ENCODE measurements around the gene SMAD6. TPM values are rescaled to one million over a fixed set of nuclear protein-coding genes. Genes with fewer than 3 reads are reported as not detected.

SMAD6 gene
- total RNA-seq, 1 donor: 31.8 TPM

DNA sequence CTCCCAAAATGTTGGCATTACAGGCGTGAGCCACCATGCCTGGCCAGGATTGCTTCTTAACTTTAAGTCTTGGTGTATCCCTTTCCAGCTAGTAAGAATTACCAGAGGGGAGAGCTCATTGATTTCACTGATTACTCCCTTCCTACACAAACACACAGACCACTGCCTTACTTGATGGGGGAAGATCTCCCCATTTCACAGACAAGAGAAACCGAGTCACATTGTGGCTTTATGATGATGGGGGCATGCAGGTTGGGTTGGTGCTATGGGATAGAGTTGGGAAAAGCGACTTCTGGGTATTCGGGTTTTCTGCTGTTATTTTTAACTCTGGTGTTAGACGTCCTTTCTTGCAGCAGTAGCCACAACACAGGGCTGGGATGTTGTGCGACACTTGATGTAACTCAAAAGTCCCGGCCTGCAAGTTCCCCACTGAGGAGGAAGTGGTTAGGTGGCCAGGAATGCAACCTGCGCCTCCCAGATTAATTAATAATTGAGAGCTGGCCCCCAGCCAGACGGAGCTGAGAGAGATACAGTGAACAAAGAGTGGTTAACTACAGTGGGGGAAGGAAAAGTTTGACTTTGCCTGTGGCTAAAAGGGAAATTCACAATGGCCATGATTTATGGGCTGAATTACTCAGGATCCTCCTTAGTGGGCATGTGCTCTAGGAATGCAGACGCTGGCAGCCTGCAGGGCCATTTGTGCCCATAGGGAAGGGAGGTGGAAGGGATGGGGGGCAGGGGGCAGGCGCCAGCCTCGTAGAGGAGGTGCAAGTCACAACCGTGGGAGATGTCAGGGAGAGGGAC lies 63.6 kb downstream of the SMAD6 start:
- TF ChIP-seq, protein P1, sequence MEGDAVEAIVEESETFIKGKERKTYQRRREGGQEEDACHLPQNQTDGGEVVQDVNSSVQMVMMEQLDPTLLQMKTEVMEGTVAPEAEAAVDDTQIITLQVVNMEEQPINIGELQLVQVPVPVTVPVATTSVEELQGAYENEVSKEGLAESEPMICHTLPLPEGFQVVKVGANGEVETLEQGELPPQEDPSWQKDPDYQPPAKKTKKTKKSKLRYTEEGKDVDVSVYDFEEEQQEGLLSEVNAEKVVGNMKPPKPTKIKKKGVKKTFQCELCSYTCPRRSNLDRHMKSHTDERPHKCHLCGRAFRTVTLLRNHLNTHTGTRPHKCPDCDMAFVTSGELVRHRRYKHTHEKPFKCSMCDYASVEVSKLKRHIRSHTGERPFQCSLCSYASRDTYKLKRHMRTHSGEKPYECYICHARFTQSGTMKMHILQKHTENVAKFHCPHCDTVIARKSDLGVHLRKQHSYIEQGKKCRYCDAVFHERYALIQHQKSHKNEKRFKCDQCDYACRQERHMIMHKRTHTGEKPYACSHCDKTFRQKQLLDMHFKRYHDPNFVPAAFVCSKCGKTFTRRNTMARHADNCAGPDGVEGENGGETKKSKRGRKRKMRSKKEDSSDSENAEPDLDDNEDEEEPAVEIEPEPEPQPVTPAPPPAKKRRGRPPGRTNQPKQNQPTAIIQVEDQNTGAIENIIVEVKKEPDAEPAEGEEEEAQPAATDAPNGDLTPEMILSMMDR (IDR thresholded peaks at IDR 0.05; ENCODE audit: extremely low read depth, low read depth, low read length): no peak

DNA sequence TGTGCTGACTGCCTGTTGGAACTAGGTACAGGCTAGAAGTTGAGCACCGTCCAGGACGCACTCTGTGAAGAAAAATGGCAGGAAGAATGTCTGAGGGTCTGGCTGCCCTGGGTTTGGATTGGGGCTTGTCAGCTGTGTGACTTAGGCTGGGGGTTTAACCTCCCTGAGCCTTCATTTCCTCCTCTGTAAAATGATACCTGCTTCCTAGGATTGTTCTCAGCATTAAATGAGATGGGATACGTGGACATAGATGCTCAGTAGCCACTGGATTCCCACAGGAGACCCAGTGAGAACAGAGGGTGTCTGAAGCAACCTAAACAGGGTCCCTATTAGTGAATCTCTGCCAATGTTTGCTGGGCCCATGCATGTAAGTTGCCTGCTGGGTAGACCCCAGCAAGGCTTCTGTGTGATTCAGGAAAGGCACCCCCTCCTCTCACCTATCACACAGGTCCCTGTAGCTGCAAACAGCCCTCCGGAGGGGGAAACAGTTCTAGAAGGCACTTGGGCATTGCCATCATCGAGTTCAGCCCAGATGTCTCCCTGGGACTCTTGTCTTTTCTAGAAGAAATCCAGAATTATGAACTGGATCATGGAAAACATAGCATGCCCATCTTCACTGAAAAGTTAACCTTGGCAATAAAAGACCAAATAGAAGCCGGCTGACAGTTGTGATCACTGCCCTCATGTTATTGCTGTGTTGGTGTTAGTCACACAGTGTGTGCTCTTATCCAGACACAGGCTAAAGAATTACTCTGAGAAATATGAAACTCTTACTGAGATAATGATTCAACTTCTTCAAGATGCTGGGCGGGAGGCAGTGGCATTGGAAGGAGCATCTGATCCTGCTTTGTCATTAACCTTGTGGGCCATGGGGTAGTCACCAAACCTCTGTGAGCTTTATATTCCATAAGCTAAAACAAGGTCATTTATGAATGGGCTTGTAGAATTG lies 64.5 kb downstream of the SMAD6 start:
- Histone ChIP-seq H2AFZ (ENCODE audit: low read length) (no peak overlapping the region), H3K27me3 (ENCODE audit: insufficient read depth, low read length) (no peaks in the 10 kb centered on the region), H3K79me2 (ENCODE audit: insufficient read depth, low read length) (peaks cover 90% of the 10 kb centered on the region), H3K27ac (ENCODE audit: low read depth, low read length) (peak overlapping the region; percentile 70), H3K4me1 (ENCODE audit: insufficient read depth, low read length) (peaks cover 60% of the 10 kb centered on the region), H4K20me1 (ENCODE audit: insufficient read depth, low read length) (peaks cover 68% of the 10 kb centered on the region), H3K36me3 (ENCODE audit: insufficient read depth, low read length) (peaks cover 5% of the 10 kb centered on the region), H3K4me2 (ENCODE audit: insufficient read depth, low read length) (peak overlapping the region; percentile 2), H3K9me3 (ENCODE audit: low read depth, low read length) (no peaks in the 10 kb centered on the region), H3K4me3 (ENCODE audit: insufficient read depth, low read length) (no peak overlapping the region)
- TF ChIP-seq, protein P1 (IDR thresholded peaks at IDR 0.05; ENCODE audit: extremely low read depth, low read depth, low read length): no peak
- peak; percentile 97 for DNase-seq (ENCODE audit: insufficient read length, low spot score, missing footprints)

More for the DNA sequence above, 63.6 kb downstream of the SMAD6 start:
- peaks cover 89% of the 10 kb centered on the region for H3K79me2 ChIP-seq (ENCODE audit: insufficient read depth, low read length)
- peak overlapping the region; percentile 34 for H3K4me2 ChIP-seq (ENCODE audit: insufficient read depth, low read length)
- H3K27ac ChIP-seq (ENCODE audit: low read depth, low read length): peak overlapping the region; percentile 14
- no peak overlapping the region for H3K4me3 ChIP-seq (ENCODE audit: insufficient read depth, low read length)
- no peaks in the 10 kb centered on the region for H3K9me3 ChIP-seq (ENCODE audit: low read depth, low read length)
- H4K20me1 ChIP-seq (ENCODE audit: insufficient read depth, low read length): peaks cover 75% of the 10 kb centered on the region
- no peaks in the 10 kb centered on the region for H3K27me3 ChIP-seq (ENCODE audit: insufficient read depth, low read length)
- H2AFZ ChIP-seq (ENCODE audit: low read length): no peak overlapping the region
- peaks cover 5% of the 10 kb centered on the region for H3K36me3 ChIP-seq (ENCODE audit: insufficient read depth, low read length)
- peaks cover 63% of the 10 kb centered on the region for H3K4me1 ChIP-seq (ENCODE audit: insufficient read depth, low read length)
- DNase-seq (ENCODE audit: insufficient read length, low spot score, missing footprints): peak; percentile 73

DNA sequence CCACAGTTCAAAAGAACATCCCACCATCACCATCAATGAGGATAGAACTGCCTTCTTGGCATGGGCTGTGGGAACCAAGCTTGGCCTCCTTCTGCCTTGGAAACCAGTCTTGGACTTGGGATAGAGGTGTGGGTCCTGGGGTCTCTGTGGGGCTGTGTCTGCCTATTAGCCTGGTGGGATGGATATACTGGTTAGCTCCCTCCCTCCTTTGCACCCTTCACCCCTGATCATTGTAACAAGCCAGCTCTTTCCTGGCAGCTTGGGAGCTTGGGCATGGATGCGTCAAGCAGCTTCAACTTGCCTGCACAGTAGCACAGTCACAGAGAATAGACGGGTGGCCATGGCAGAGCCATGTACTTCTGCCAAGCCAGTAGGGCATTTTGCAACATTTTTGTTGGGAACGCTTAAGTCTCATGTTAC lies 65.2 kb downstream of the SMAD6 start:
- peaks cover 53% of the 10 kb centered on the region for H3K4me1 ChIP-seq (ENCODE audit: insufficient read depth, low read length)
- peak; percentile 47 for DNase-seq (ENCODE audit: insufficient read length, low spot score, missing footprints)
- TF ChIP-seq, protein P1 (IDR thresholded peaks at IDR 0.05; ENCODE audit: extremely low read depth, low read depth, low read length): no peak
- H3K27me3 ChIP-seq (ENCODE audit: insufficient read depth, low read length): no peaks in the 10 kb centered on the region
- H3K27ac ChIP-seq (ENCODE audit: low read depth, low read length): peak overlapping the region; percentile 70
- H3K4me3 ChIP-seq (ENCODE audit: insufficient read depth, low read length): no peak overlapping the region
- H2AFZ ChIP-seq (ENCODE audit: low read length): no peak overlapping the region
- H3K36me3 ChIP-seq (ENCODE audit: insufficient read depth, low read length): peaks cover 10% of the 10 kb centered on the region
- no peaks in the 10 kb centered on the region for H3K9me3 ChIP-seq (ENCODE audit: low read depth, low read length)
- H3K79me2 ChIP-seq (ENCODE audit: insufficient read depth, low read length): peaks cover 92% of the 10 kb centered on the region
- peaks cover 72% of the 10 kb centered on the region for H4K20me1 ChIP-seq (ENCODE audit: insufficient read depth, low read length)
- H3K4me2 ChIP-seq (ENCODE audit: insufficient read depth, low read length): no peak overlapping the region

Measured in osteoblast (primary cell).